Activated CD4-positive, CD25-positive, alpha-beta regulatory T cell treated with anti-CD3 and anti-CD28 coated beads, Interleukin-2, amount 50 U/mL, for 16 hours (primary cell): Measurements from ENCODE around the gene PSMB11.
"Not testable (repeated sequence)": the region's sequence is repeated elsewhere in the genome, so short reads cannot be mapped to it uniquely, and the experiment has no call there.

Experiments
- DNase-seq: peaks from one replicate; pipeline ENCODE4 v3.0.0-alpha.2; 2020; ENCODE audit warnings: low read depth, low spot score

Gene PSMB11

GRCh38 chr14:23013749-23014054, 28.3 kb upstream of the PSMB11 start:
- DNase-seq: not testable (repeated sequence)

- no peak for DNase-seq
Measured at GRCh38 chr14:23015618-23016017, 26.4 kb upstream of the PSMB11 start.

- no peak for DNase-seq
Measured at GRCh38 chr14:23017091-23017490, 24.9 kb upstream of the PSMB11 start.

GRCh38 chr14:23018107-23018506, 23.9 kb upstream of the PSMB11 start:
- DNase-seq: no peak

GRCh38 chr14:23020143-23021128, 21.6 kb upstream of the PSMB11 start:
- DNase-seq: no peak

- DNase-seq: no peak
Measured at GRCh38 chr14:23021434-23021833, 20.6 kb upstream of the PSMB11 start.

GRCh38 chr14:23021889-23022442, 20.0 kb upstream of the PSMB11 start:
- no peak for DNase-seq

- DNase-seq: no peak
Measured at GRCh38 chr14:23023022-23023794, 18.8 kb upstream of the PSMB11 start.

GRCh38 chr14:23023795-23024152, 18.2 kb upstream of the PSMB11 start:
- no peak for DNase-seq

- no peak for DNase-seq
Measured at GRCh38 chr14:23024612-23025075, 17.4 kb upstream of the PSMB11 start.

GRCh38 chr14:23025151-23025814, 16.7 kb upstream of the PSMB11 start:
- no peak for DNase-seq

GRCh38 chr14:23028799-23029198, 13.2 kb upstream of the PSMB11 start:
- no peak for DNase-seq

- DNase-seq: no peak
Measured at GRCh38 chr14:23030936-23031335, 11.1 kb upstream of the PSMB11 start.

- DNase-seq: no peak
Measured at GRCh38 chr14:23033251-23033727, 8.7 kb upstream of the PSMB11 start.

- no peak for DNase-seq
Measured at GRCh38 chr14:23033801-23034497, 8.1 kb upstream of the PSMB11 start.

GRCh38 chr14:23034498-23035302, 7.3 kb upstream of the PSMB11 start, which contains the start of gene PSMB5:
Gene PSMB5 (minus strand): TSS chr14:23034900. CDS start chr14:23034881, 19 bp downstream.
- DNase-seq: peak; percentile 82

GRCh38 chr14:23035303-23036144, 6.5 kb upstream of the PSMB11 start:
- no peak for DNase-seq

- no peak for DNase-seq
Measured at GRCh38 chr14:23040100-23040499, 1.9 kb upstream of the PSMB11 start.

GRCh38 chr14:23041729-23042128, 283 bp upstream of the PSMB11 start:
- DNase-seq: no peak
